Naive thymus-derived CD4-positive, alpha-beta T cell (primary cell): ENCODE data around the gene ESRRB. TPM values are rescaled to one million over a fixed set of nuclear protein-coding genes. Genes with fewer than 3 reads are reported as not detected.

Experiments
- ATAC-seq: fragments of 150-1000 bp; cut with Tn5 transposase; 2 replicates; pipeline ENCODE4 v1.10.0; 2021; ENCODE audit warnings: mild to moderate bottlenecking, moderate library complexity
- CTCF ChIA-PET: fragments of 350-600 bp; sonication (Branson Sonifier 250); formaldehyde crosslinking; loops from one replicate; lab custom pipeline; 2021; ENCODE audit warnings: antibody characterized with exemption; lab: Charles Lee
- POLR2A ChIA-PET: fragments of 350-600 bp; sonication (Branson Sonifier 250); formaldehyde crosslinking; loops from one replicate; lab custom pipeline; 2021; ENCODE audit warnings: antibody characterized with exemption, inconsistent platforms; lab: Charles Lee
- DNase-seq, 9 donors: peaks; one replicate each; pipeline versions ENCODE4 v3.0.0 to v3.0.0-alpha.2; 2020 to 2022; ENCODE audit warnings: mixed read lengths in 1 of 9
- H3K27ac ChIP-seq: one replicate; pipeline ENCODE4 v1.7.0; 2013; ENCODE audit warnings: mild to moderate bottlenecking, low read depth, low read length, moderate library complexity
- H3K27me3 ChIP-seq, 2 donors: one replicate each; pipeline ENCODE4 v1.7.0; 2013; ENCODE audit warnings: low read length in 2 of 2, mild to moderate bottlenecking in 2 of 2, moderate library complexity in 2 of 2; ENCODE audit not compliant: control insufficient read depth in 2 of 2, insufficient read depth in 2 of 2
- H3K36me3 ChIP-seq, 3 experiments: 1 replicate in 2 of 3; 2 replicates in 1 of 3; pipeline ENCODE4 v1.7.0; 2013; ENCODE audit warnings: low read length in 3 of 3, mild to moderate bottlenecking in 3 of 3, moderate library complexity in 1 of 3; ENCODE audit not compliant: insufficient read depth in 3 of 3, control insufficient read depth in 2 of 3
- H3K4me1 ChIP-seq, 2 donors: one replicate each; pipeline ENCODE4 v1.7.0; 2013; ENCODE audit warnings: low read length in 2 of 2, mild to moderate bottlenecking in 2 of 2, moderate library complexity in 1 of 2; ENCODE audit not compliant: control insufficient read depth in 2 of 2, insufficient read depth in 2 of 2
- H3K4me3 ChIP-seq: 2 replicates; pipeline ENCODE4 v1.7.0; 2013; ENCODE audit warnings: mild to moderate bottlenecking, low read length
- H3K9me3 ChIP-seq, 3 experiments: 1 replicate in 2 of 3; 2 replicates in 1 of 3; pipeline ENCODE4 v1.7.0; 2013; ENCODE audit warnings: low read length in 3 of 3; ENCODE audit not compliant: control insufficient read depth in 2 of 3
- H3K27ac Mint-ChIP-seq, 9 donors: one replicate each; pipeline ENCODE4 v1.8.0; 2020 to 2022; ENCODE audit warnings: mixed read lengths in 9 of 9, mild to moderate bottlenecking in 8 of 9, moderate library complexity in 5 of 9, inconsistent platforms in 2 of 9
- H3K27me3 Mint-ChIP-seq, 5 donors: one replicate each; pipeline ENCODE4 v1.8.0; 2021 to 2022; ENCODE audit warnings: mixed read lengths in 5 of 5, mild to moderate bottlenecking in 1 of 5
- H3K36me3 Mint-ChIP-seq, 5 donors: one replicate each; pipeline ENCODE4 v1.8.0; 2020 to 2022; ENCODE audit warnings: mixed read lengths in 5 of 5, mild to moderate bottlenecking in 3 of 5, inconsistent platforms in 1 of 5
- H3K4me1 Mint-ChIP-seq, 7 donors: one replicate each; pipeline ENCODE4 v1.8.0; 2020 to 2022; ENCODE audit warnings: mixed read lengths in 7 of 7, mild to moderate bottlenecking in 3 of 7, inconsistent platforms in 1 of 7
- H3K4me3 Mint-ChIP-seq, 10 donors: one replicate each; pipeline ENCODE4 v1.8.0; 2020 to 2022; ENCODE audit warnings: mild to moderate bottlenecking in 10 of 10, mixed read lengths in 10 of 10, moderate library complexity in 6 of 10, inconsistent platforms in 2 of 10
- H3K9me3 Mint-ChIP-seq, 11 donors: one replicate each; pipeline ENCODE4 v1.8.0; 2020 to 2022; ENCODE audit warnings: mixed read lengths in 11 of 11, mild to moderate bottlenecking in 4 of 11, inconsistent platforms in 1 of 11, moderate library complexity in 1 of 11
- intact Hi-C, 2 donors: fragments of 100-400 bp; cut with micrococcal nuclease; formaldehyde crosslinking; loops; one replicate each; pipeline ENCODE4 v1.15.1; 2023
- polyA plus RNA-seq, 2 donors: library from polyadenylated mRNA; unstranded; fragments of 300-500 nt; fragmentation: Illumina TruSeq; gene quantifications; one replicate each; pipeline ENCODE4 v1.2.3, GENCODE V29; 2021
- total RNA-seq, 6 experiments: library from RNA in 5 of 6; stranded (reverse) in 5 of 6; gene quantifications; 1 replicate in 5 of 6; 2 replicates in 1 of 6; pipeline ENCODE4 v1.2.3 and lab custom pipeline; 2021 to 2026

The ESRRB gene
- total and polyA plus RNA-seq, 7 experiments from 2014 or later = 0.16 to 0.48 (median 0.20) TPM; not detected in 4

GRCh38 chr14:76496595-76496994, 120.7 kb downstream of the ESRRB start:
- no peaks in the 10 kb centered on the region for H3K27me3 ChIP-seq
- no peak overlapping the region for H3K27ac ChIP-seq
- no peaks in the 10 kb centered on the region for H3K36me3 Mint-ChIP-seq
- CTCF ChIA-PET = no interaction called here
- peaks cover 0 to 10% (median 4%) of the 10 kb centered on the region in 5 donors for H3K27me3 Mint-ChIP-seq
- no peak for DNase-seq
- ATAC-seq = no peak
- intact Hi-C loops = no loop called here
- POLR2A ChIA-PET = no interaction called here
- H3K4me1 ChIP-seq = no peaks in the 10 kb centered on the region
- H3K36me3 ChIP-seq = no peaks in the 10 kb centered on the region
- no peaks in the 10 kb centered on the region for H3K9me3 Mint-ChIP-seq
- H3K4me1 Mint-ChIP-seq = no peaks in the 10 kb centered on the region
- no peaks in the 10 kb centered on the region for H3K9me3 ChIP-seq
- no peak overlapping the region for H3K4me3 Mint-ChIP-seq
- no peak overlapping the region for H3K4me3 ChIP-seq
- no peak overlapping the region for H3K27ac Mint-ChIP-seq

DNA sequence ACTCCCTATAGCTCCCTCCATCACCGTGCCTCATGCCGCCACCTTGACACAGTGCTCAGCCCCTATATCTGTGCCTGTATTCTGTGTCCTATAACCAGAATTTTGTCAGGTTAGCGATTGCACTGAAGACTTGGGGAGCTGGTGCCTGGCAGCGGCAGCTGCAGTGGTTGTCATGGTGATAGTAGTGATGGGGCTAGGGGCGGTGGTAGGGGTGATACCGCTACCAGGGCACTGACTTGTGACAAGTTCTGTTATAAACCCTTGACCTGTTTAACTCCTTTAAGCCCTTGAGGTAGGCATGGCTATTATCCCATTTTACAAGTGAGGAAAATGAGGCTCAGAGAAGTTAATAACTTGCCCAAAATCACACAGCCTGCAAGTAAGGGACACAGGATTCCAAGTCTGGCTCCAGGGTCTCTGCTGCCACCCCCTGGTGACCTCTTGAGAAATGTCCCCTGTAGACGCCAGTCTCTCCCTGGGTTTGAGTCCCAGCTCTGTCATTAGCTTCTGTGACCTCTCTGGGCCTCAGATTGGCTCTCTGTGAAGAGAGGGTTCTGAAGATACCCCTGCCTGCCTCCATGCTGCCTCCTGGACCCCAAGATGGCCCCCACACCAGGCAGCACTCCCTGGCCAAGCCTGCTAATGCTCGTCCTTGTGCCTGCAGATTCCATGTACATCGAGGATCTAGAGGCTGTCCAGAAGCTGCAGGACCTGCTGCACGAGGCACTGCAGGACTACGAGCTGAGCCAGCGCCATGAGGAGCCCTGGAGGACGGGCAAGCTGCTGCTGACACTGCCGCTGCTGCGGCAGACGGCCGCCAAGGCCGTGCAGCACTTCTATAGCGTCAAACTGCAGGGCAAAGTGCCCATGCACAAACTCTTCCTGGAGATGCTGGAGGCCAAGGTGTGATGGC, 121.9 kb downstream of the ESRRB start:
- Mint-ChIP-seq H3K4me1 (no peaks in the 10 kb centered on the region), H3K36me3 (no peaks in the 10 kb centered on the region), H3K9me3 (peaks cover 0 to 1% (median 0%) of the 10 kb centered on the region in 11 donors), H3K27ac (no peak overlapping the region), H3K27me3 (peaks cover 0 to 10% (median 4%) of the 10 kb centered on the region in 5 donors), H3K4me3 (no peak overlapping the region)
- H3K36me3 ChIP-seq = no peaks in the 10 kb centered on the region
- no peaks in the 10 kb centered on the region for H3K4me1 ChIP-seq
- intact Hi-C loops = no loop called here
- CTCF ChIA-PET = no interaction called here
- POLR2A ChIA-PET = no interaction called here
- DNase-seq (no peak), ATAC-seq (no peak)
- H3K9me3 ChIP-seq = no peaks in the 10 kb centered on the region
- no peak overlapping the region for H3K27ac ChIP-seq
- H3K4me3 ChIP-seq = no peak overlapping the region
- no peaks in the 10 kb centered on the region for H3K27me3 ChIP-seq

DNA sequence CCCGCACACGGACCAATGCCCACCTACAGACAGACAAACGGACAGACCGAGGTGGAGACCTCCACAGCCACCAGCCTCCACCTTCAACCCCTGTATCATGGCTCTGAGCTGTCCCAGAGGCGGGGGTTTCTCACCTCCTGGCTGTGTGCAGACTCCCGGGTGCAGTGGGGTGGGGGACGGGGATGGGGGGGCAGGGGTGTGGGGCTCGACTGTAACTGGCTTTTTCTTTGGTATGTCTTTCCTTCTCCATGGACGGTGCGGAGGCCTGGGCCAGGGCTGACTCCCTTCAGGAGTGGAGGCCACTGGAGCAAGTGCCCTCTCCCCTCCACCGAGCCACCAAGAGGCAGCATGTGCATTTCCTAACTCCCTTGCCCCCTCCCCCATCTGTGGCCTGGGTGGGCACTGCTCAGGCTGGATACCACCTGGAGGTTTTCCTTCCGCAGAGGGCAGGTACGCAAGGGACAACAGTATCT, 122.6 kb downstream of the ESRRB start:
- Mint-ChIP-seq H3K27me3 (peaks cover 0 to 15% (median 7%) of the 10 kb centered on the region in 5 donors), H3K4me1 (no peaks in the 10 kb centered on the region), H3K36me3 (no peaks in the 10 kb centered on the region), H3K27ac (no peak overlapping the region), H3K4me3 (no peak overlapping the region), H3K9me3 (peaks cover 0 to 4% (median 0%) of the 10 kb centered on the region in 11 donors)
- intact Hi-C loops = no loop called here
- ChIA-PET POLR2A (no interaction called here), CTCF (no interaction called here)
- Histone ChIP-seq H3K9me3 (no peaks in the 10 kb centered on the region), H3K27ac (no peak overlapping the region), H3K4me1 (no peaks in the 10 kb centered on the region), H3K27me3 (no peaks in the 10 kb centered on the region), H3K36me3 (no peaks in the 10 kb centered on the region), H3K4me3 (no peak overlapping the region)
- no peak for DNase-seq
- no peak for ATAC-seq

DNA sequence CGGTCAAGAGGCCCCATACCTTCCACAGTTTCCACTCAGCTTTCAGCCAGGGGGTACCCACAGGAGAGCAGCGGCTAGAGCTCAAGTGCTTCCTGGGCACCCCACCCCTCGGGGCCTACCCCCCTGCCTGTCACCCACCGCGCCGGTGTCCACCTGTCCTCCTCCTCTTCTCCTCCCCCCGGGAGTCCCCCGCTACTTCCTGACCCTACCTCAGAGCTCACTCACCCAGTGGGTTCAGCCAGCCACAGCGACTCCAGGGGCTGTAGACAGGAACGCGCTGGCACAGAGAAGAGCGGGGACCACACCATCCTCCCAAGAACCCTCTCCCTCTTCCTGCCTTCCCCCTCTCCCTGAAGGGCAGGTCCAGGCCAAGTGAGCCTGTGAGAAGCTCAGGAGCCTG, 123.0 kb downstream of the ESRRB start:
- no peaks in the 10 kb centered on the region for H3K27me3 ChIP-seq
- ATAC-seq = no peak
- H3K4me3 ChIP-seq = no peak overlapping the region
- Mint-ChIP-seq H3K27ac (no peak overlapping the region), H3K4me1 (no peaks in the 10 kb centered on the region), H3K36me3 (no peaks in the 10 kb centered on the region), H3K4me3 (no peak overlapping the region), H3K9me3 (peaks cover 0 to 4% (median 0%) of the 10 kb centered on the region in 11 donors), H3K27me3 (peaks cover 0 to 19% (median 11%) of the 10 kb centered on the region in 5 donors)
- no peaks in the 10 kb centered on the region for H3K4me1 ChIP-seq
- ChIA-PET POLR2A (no interaction called here), CTCF (no interaction called here)
- H3K9me3 ChIP-seq = no peaks in the 10 kb centered on the region
- DNase-seq = no peak
- intact Hi-C loops = no loop called here
- no peaks in the 10 kb centered on the region for H3K36me3 ChIP-seq
- no peak overlapping the region for H3K27ac ChIP-seq

DNA sequence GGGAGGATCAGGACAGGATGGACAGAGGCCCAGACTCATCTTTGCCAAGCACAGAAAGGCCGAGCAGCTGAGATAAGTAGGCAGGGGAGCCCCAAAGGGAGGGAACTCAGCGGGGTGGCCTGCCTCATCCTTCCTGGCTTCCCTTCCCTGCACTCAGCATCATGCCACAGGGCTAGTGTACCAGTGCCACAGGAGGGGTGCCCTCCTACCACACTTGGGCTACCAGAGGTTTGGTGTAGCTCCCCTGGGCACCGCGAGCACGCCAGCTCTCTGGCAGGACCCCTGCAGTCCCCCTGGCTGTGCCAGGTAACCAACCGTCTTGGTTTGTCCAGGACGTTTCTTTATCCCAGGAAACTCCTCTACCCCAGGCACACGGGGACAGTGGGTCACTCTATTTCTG, 123.5 kb downstream of the ESRRB start:
- ATAC-seq (no peak), DNase-seq (no peak)
- Histone ChIP-seq H3K9me3 (no peaks in the 10 kb centered on the region), H3K27ac (no peak overlapping the region), H3K4me1 (no peaks in the 10 kb centered on the region), H3K27me3 (no peaks in the 10 kb centered on the region), H3K36me3 (no peaks in the 10 kb centered on the region), H3K4me3 (no peak overlapping the region)
- H3K4me3 Mint-ChIP-seq = no peak overlapping the region
- ChIA-PET POLR2A (no interaction called here), CTCF (no interaction called here)
- peaks cover 0 to 19% (median 12%) of the 10 kb centered on the region in 5 donors for H3K27me3 Mint-ChIP-seq
- peaks cover 0 to 4% (median 0%) of the 10 kb centered on the region in 11 donors for H3K9me3 Mint-ChIP-seq
- no peak overlapping the region for H3K27ac Mint-ChIP-seq
- intact Hi-C loops = no loop called here
- H3K36me3 Mint-ChIP-seq = no peaks in the 10 kb centered on the region
- H3K4me1 Mint-ChIP-seq = no peaks in the 10 kb centered on the region

DNA sequence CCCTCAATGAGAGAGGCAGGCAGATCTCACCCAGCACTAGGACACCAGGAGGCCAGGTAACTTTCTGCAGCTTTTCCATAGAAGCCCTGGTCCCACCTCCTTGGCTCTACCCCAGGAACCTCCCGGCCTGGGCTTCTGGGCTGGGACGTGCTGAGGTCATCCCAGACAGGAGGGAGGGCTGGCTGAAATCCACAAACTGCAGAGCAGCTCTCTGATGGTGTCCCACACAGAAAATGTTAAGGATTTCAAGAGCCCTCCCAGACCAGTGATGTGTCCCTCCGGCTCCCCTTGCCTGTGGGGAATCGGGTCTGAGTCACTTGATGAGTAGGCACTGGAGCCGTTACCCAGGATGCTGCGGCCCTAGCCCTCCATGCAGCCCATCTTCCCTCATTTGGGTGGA, 124.1 kb downstream of the ESRRB start:
- Mint-ChIP-seq H3K27me3 (peaks cover 0 to 23% (median 12%) of the 10 kb centered on the region in 5 donors), H3K4me3 (no peak overlapping the region), H3K27ac (no peak overlapping the region), H3K9me3 (peaks cover 0 to 4% (median 0%) of the 10 kb centered on the region in 11 donors), H3K36me3 (no peaks in the 10 kb centered on the region), H3K4me1 (no peaks in the 10 kb centered on the region)
- intact Hi-C loops = no loop called here
- H3K4me3 ChIP-seq = no peak overlapping the region
- no peaks in the 10 kb centered on the region for H3K27me3 ChIP-seq
- CTCF ChIA-PET = no interaction called here
- no peaks in the 10 kb centered on the region for H3K36me3 ChIP-seq
- ATAC-seq (no peak), DNase-seq (no peak)
- no peaks in the 10 kb centered on the region for H3K9me3 ChIP-seq
- no peak overlapping the region for H3K27ac ChIP-seq
- POLR2A ChIA-PET = no interaction called here
- H3K4me1 ChIP-seq = no peaks in the 10 kb centered on the region

DNA sequence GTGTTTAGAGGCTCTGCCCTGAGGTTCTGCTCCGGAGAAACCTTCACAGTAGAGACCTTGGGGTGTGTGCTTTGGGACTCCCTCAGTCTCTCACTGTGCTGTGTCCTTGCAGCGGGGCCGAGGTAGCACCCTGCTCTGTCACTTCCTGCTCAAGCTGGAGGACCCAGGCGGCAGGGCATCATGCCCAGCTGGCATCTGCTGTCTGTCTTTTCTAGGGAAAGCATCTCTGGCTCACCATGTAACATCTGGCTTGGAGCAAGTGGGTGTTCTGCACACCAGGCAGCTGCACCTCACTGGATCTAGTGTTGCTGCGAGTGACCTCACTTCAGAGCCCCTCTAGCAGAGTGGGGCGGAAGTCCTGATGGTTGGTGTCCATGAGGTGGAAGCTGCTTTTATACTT, 124.5 kb downstream of the ESRRB start:
- Mint-ChIP-seq H3K4me1 (no peaks in the 10 kb centered on the region), H3K27me3 (peaks cover 0 to 23% (median 12%) of the 10 kb centered on the region in 5 donors)

More for the DNA sequence above, 124.5 kb downstream of the ESRRB start:
- Histone ChIP-seq H3K36me3 (no peaks in the 10 kb centered on the region), H3K4me3 (no peak overlapping the region), H3K27ac (no peak overlapping the region), H3K27me3 (no peaks in the 10 kb centered on the region), H3K9me3 (no peaks in the 10 kb centered on the region), H3K4me1 (no peaks in the 10 kb centered on the region)
- ChIA-PET CTCF (no interaction called here), POLR2A (no interaction called here)
- Mint-ChIP-seq H3K4me3 (no peak overlapping the region), H3K27ac (no peak overlapping the region), H3K9me3 (peaks cover 0 to 4% (median 0%) of the 10 kb centered on the region in 11 donors), H3K36me3 (no peaks in the 10 kb centered on the region)
- ATAC-seq (no peak), DNase-seq (no peak)
- intact Hi-C loops = no loop called here
